Calu3 (cell line): ENCODE measurements around the gene INVS. TPM values are rescaled to one million over a fixed set of nuclear protein-coding genes. Genes with fewer than 3 reads are reported as not detected.

Experiments
- BruUV-seq: library from RNA; stranded (reverse); fragments of 400-500 nt; replicated peaks from 2 replicates; lab custom pipeline; 2021; lab: Mats Ljungman, UMichigan
- CTCF ChIA-PET: fragments of 300-600 bp; sonication (Branson Sonifier 250); formaldehyde crosslinking; loops from one replicate; lab custom pipeline; 2022; ENCODE audit warnings: antibody characterized with exemption; lab: Charles Lee
- DNase-seq: peaks from one replicate; pipeline ENCODE4 v3.0.0; 2022
- H3K27ac Mint-ChIP-seq: one replicate; pipeline ENCODE4 v1.8.0; 2022; ENCODE audit warnings: mixed read lengths; ENCODE audit not compliant: unreplicated experiment
- H3K27me3 Mint-ChIP-seq: one replicate; pipeline ENCODE4 v1.8.0; 2022; ENCODE audit warnings: mixed read lengths; ENCODE audit not compliant: unreplicated experiment
- H3K36me3 Mint-ChIP-seq: one replicate; pipeline ENCODE4 v1.8.0; 2022; ENCODE audit warnings: mild to moderate bottlenecking, moderate library complexity, mixed read lengths; ENCODE audit not compliant: insufficient read depth, unreplicated experiment
- H3K4me1 Mint-ChIP-seq: one replicate; pipeline ENCODE4 v1.8.0; 2022; ENCODE audit warnings: mild to moderate bottlenecking, low read depth, mixed read lengths; ENCODE audit not compliant: unreplicated experiment
- H3K4me3 Mint-ChIP-seq: one replicate; pipeline ENCODE4 v1.8.0; 2022; ENCODE audit warnings: mild to moderate bottlenecking, low read depth, moderate library complexity, mixed read lengths; ENCODE audit not compliant: unreplicated experiment
- H3K9me3 Mint-ChIP-seq: one replicate; pipeline ENCODE4 v1.8.0; 2022; ENCODE audit warnings: low read depth, mixed read lengths; ENCODE audit not compliant: unreplicated experiment
- CTCF ChIP-seq: fragments of 200-600 bp; IDR thresholded peaks from one replicate; pipeline ENCODE4 v1.8.0; 2022; ENCODE audit warnings: antibody characterized with exemption; ENCODE audit not compliant: unreplicated experiment
- intact Hi-C: fragments of 100-400 bp; cut with micrococcal nuclease; formaldehyde crosslinking; loops from one replicate; pipeline ENCODE4 v1.10.0; 2022; ENCODE audit not compliant: unreplicated experiment
- total RNA-seq: library from RNA; stranded (reverse); gene quantifications from 2 replicates; pipeline ENCODE4 v1.2.3, GENCODE V29; 2022

INVS gene
- total RNA-seq, 1 experiment from 2014 or later: 12.4 TPM

DNA sequence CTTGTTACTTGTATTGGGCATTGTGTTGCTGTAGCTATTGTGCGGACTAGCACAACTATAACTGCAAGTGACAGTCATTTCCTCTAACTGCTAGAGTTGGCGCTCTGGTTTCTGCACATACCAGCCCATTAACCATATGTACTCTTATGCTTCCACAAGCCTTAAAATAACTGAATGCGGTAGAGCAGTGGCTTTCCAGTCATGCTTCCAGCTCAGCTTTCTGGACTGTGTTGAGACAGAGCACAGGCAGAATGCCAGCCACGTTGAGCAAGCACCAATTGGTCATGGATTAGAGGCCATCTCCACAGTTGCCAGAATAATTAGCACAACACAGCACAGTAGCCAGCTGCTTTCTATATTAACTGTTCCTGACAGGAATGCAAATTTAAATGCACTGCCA lies 12.2 kb downstream of the INVS start:
- no peaks in the 10 kb centered on the region for H3K9me3 Mint-ChIP-seq
- BruUV-seq: no TSS peak
- no peaks in the 10 kb centered on the region for H3K4me1 Mint-ChIP-seq
- no peak for TF ChIP-seq CTCF
- intact Hi-C loops: no loop called here
- H3K27me3 Mint-ChIP-seq: no peaks in the 10 kb centered on the region
- CTCF ChIA-PET: no interaction called here
- no peak for DNase-seq
- no peak overlapping the region for H3K4me3 Mint-ChIP-seq
- no peak overlapping the region for H3K27ac Mint-ChIP-seq
- H3K36me3 Mint-ChIP-seq: no peaks in the 10 kb centered on the region

- Mint-ChIP-seq H3K27ac (no peak overlapping the region), H3K27me3 (no peaks in the 10 kb centered on the region), H3K36me3 (no peaks in the 10 kb centered on the region), H3K9me3 (no peaks in the 10 kb centered on the region), H3K4me1 (no peaks in the 10 kb centered on the region), H3K4me3 (no peak overlapping the region)
- no TSS peak for BruUV-seq
- CTCF ChIA-PET: interaction anchor here (0.7 kb wide), 1 partner anchor 879 kb away, joined by 3 read pairs; no protein-coding TSS in a partner anchor
- DNase-seq: no peak
- intact Hi-C loops: no loop called here
- TF ChIP-seq CTCF: no peak
Observed at GRCh38 chr9:100112677-100113336, 13.8 kb downstream of the INVS start.

- CTCF ChIA-PET: no interaction called here
- Mint-ChIP-seq H3K27ac (no peak overlapping the region), H3K4me3 (no peak overlapping the region), H3K9me3 (no peaks in the 10 kb centered on the region), H3K4me1 (no peaks in the 10 kb centered on the region), H3K27me3 (no peaks in the 10 kb centered on the region), H3K36me3 (no peaks in the 10 kb centered on the region)
- BruUV-seq: no TSS peak
- no peak for TF ChIP-seq CTCF
- no peak for DNase-seq
- intact Hi-C loops: no loop called here
Observed at GRCh38 chr9:100117316-100117715, 18.3 kb downstream of the INVS start.

DNA sequence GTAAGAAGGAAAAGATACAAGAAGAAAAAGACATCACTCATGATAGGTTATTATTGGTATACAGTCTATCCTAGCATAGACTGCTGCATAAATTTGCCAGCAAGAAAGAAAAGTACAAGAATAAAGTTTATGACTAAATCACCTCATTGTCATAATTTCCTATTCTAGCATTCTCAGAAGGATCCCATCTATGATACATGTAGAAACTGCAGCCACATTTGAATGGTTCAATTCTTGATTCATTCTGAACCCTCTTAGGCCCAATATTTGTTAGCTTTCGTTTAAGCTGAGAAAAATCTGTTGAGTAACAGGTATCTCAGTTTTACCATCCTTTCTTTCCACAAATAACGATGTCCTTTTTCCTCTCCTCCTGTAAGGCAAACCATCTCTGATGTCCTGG lies 21.2 kb downstream of the INVS start:
- Mint-ChIP-seq H3K4me1 (no peaks in the 10 kb centered on the region), H3K36me3 (no peaks in the 10 kb centered on the region), H3K4me3 (no peak overlapping the region), H3K9me3 (no peaks in the 10 kb centered on the region), H3K27ac (no peak overlapping the region), H3K27me3 (no peaks in the 10 kb centered on the region)
- CTCF ChIA-PET: no interaction called here
- intact Hi-C loops: no loop called here
- no peak for DNase-seq
- no TSS peak for BruUV-seq
- no peak for TF ChIP-seq CTCF
